ENCODE results near the gene OTOG. TPM values are rescaled to one million over a fixed set of nuclear protein-coding genes. Genes with fewer than 3 reads are reported as not detected.

OTOG gene
- total RNA-seq, 2 experiments from 2014 or later, result not detected

DNA sequence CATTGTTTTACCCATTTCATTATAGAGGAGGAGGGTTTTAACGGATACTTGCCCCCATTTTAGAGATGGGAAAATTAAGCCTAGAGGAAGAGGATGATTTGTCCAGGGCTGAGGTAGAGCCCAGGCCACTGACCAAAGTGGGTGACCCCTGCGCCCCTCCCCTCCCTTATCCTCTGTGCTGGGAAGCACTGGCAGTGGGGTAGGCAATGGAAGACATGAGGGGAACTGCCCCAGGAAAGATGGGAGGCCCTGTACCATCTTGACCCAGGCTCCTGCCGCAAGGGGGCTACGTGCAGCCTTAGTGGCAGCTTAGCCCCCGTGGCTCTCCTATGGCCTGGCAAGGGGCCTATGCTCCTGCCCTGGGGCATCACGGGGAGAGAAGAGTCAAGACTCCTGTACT lies 95.9 kb downstream of the OTOG start:
- POLR2A ChIA-PET, result no interaction called here
- CTCF ChIA-PET, result no interaction called here

DNA sequence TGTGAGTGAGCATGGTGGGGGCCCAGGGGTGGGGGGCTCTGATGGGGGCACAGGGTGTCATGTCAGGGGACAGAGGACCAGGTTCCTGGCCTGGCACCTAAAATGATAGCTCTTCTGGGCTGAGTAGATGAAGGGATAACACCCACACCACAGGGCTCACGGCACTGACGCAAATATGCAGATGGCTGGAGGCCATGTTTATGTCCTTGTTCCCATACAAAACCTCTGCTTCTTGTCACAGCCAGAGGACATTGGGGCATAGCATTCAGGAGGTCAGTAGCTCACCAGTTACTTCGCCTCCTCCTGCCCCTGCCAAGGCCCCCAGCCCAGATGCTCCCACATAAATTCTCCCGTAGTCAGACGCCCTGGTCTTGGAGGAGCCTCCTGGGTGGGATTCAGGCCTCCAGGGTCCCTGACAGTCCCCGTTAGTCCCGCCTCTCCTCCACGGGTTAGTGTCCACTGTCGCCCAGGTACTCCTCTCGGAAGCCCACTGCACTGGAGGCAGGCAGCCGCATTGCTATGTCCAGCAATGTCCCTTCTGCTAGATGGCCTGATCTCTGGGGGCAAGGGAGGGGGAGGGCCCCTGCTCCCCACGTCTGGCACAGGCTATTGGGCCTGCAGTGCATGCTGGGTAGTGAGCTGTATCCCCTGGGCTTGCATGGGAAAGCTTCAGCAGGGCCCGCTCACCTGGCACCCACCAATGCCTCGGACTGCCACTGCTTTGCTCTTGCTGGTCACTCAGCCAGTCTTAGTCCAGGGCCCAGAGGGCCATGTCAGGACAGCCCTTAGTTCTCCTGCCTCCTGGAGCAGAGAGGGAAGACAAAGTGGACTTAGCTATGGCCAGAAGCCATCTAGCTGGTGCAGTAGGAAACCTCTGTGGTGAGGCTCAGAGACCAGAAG lies 96.7 kb downstream of the OTOG start:
- Mint-ChIP-seq H3K27ac (no peak overlapping the region), H3K4me3 (no peak overlapping the region), H3K4me1 (ENCODE audit: low read depth) (no peaks in the 10 kb centered on the region), H3K27me3 (peaks cover 4% of the 10 kb centered on the region), H3K36me3 (ENCODE audit: low read depth) (no peaks in the 10 kb centered on the region), H3K9me3 (peaks cover under 1% of the 10 kb centered on the region)
- DNase-seq (no peak), ATAC-seq (no peak)
- POLR2A ChIA-PET, result no interaction called here
- intact Hi-C loops (cut with micrococcal nuclease), result no loop called here
- CTCF ChIA-PET, result no interaction called here
- TF ChIP-seq, protein P1, sequence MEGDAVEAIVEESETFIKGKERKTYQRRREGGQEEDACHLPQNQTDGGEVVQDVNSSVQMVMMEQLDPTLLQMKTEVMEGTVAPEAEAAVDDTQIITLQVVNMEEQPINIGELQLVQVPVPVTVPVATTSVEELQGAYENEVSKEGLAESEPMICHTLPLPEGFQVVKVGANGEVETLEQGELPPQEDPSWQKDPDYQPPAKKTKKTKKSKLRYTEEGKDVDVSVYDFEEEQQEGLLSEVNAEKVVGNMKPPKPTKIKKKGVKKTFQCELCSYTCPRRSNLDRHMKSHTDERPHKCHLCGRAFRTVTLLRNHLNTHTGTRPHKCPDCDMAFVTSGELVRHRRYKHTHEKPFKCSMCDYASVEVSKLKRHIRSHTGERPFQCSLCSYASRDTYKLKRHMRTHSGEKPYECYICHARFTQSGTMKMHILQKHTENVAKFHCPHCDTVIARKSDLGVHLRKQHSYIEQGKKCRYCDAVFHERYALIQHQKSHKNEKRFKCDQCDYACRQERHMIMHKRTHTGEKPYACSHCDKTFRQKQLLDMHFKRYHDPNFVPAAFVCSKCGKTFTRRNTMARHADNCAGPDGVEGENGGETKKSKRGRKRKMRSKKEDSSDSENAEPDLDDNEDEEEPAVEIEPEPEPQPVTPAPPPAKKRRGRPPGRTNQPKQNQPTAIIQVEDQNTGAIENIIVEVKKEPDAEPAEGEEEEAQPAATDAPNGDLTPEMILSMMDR (IDR thresholded peaks at IDR 0.05), result no peak

More for the DNA sequence above, 95.9 kb downstream of the OTOG start:
- no peak for DNase-seq
- no peaks in the 10 kb centered on the region for H3K9me3 Mint-ChIP-seq
- TF ChIP-seq, protein P1 (IDR thresholded peaks at IDR 0.05), result no peak
- intact Hi-C loops (cut with micrococcal nuclease), result no loop called here
- no peaks in the 10 kb centered on the region for H3K4me1 Mint-ChIP-seq (ENCODE audit: low read depth)
- H3K27ac Mint-ChIP-seq, result no peak overlapping the region
- H3K27me3 Mint-ChIP-seq, result no peaks in the 10 kb centered on the region
- H3K36me3 Mint-ChIP-seq (ENCODE audit: low read depth), result no peaks in the 10 kb centered on the region
- no peak for ATAC-seq
- H3K4me3 Mint-ChIP-seq, result no peak overlapping the region

DNA sequence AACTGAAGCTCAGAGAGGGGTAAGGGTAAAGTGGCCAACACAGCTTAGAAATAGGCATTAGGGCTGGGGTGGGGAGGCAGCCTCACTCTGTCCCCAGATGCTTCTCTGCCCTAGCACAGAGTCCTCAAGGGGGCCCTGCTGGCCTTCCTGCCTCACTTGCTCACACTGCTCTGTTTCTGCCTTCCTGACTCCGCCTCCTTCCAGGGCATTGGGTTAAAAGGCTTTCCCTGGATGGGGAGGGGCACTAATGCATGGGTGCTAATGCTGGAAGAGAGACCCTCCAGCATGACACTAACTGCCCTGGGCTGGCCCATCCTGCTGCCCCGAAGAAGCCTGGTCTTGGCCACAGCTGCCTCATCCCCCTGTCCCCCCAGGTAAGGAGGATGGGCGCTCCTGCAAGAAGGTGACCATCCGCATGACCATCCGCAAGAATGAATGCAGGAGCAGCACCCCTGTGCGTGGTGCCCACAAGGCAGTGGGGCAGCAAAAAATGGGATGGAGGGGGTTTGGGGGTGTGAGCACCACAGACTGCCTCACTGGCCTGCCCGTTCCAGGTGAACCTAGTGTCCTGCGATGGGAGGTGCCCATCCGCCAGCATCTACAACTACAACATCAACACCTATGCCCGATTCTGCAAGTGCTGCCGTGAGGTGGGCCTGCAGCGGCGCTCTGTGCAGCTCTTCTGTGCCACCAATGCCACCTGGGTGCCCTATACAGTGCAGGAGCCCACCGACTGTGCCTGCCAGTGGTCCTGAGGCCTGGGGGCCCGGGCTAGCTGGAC lies 98.3 kb downstream of the OTOG start:
- no peaks in the 10 kb centered on the region for H3K4me1 Mint-ChIP-seq (ENCODE audit: low read depth)
- TF ChIP-seq, protein P1 (IDR thresholded peaks at IDR 0.05), result no peak
- peaks cover 2% of the 10 kb centered on the region for H3K9me3 Mint-ChIP-seq
- intact Hi-C loops (cut with micrococcal nuclease), result no loop called here
- H3K27me3 Mint-ChIP-seq, result peaks cover 16% of the 10 kb centered on the region
- H3K36me3 Mint-ChIP-seq (ENCODE audit: low read depth), result no peaks in the 10 kb centered on the region
- ATAC-seq (no peak), DNase-seq (no peak)
- ChIA-PET CTCF (no interaction called here), POLR2A (no interaction called here)
- H3K27ac Mint-ChIP-seq, result no peak overlapping the region
- H3K4me3 Mint-ChIP-seq, result no peak overlapping the region

DNA sequence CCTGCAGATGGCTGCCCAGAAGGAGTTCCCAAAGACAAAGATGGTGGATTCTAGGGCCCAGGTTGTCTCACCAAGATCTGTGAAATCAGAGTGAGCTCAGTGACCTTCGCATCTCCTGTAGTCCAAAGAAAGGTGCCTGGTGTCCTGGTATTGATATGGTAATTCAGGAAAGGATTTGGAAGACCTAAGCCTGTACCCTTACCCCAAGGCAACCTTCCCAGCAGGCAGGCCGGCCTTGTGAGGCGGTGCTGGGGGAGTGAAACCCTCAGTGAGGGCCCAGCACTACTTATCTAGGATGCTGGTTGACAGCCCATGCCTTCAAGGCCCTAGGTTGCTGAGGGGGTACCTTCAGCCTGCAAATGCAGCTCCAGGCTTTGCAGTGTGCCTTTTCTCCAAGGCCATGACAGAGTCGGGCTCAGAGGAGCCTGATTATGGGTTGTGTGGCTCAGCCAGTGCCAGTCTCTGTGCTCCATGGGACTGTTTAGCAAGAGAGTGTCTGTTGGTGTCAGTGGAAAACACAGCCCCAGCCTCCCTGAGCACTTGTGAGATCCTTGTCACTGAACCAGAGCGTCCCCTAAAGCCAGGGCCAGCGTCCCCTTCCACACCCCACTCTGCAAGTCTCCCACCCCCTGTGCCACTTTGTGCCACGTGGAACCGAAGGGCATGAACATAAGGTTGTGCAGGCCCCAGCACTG lies 99.5 kb downstream of the OTOG start:
- ATAC-seq (no peak), DNase-seq (no peak)
- intact Hi-C loops (cut with micrococcal nuclease), result no loop called here
- H3K4me3 Mint-ChIP-seq, result no peak overlapping the region
- peaks cover 2% of the 10 kb centered on the region for H3K9me3 Mint-ChIP-seq
- peaks cover 23% of the 10 kb centered on the region for H3K27me3 Mint-ChIP-seq
- ChIA-PET POLR2A (no interaction called here), CTCF (interaction anchor here (0.6 kb wide), 1 partner anchor 341 kb away, joined by 3 read pairs; no protein-coding TSS in a partner anchor)
- TF ChIP-seq, protein P1 (IDR thresholded peaks at IDR 0.05), result no peak
- H3K36me3 Mint-ChIP-seq (ENCODE audit: low read depth), result no peaks in the 10 kb centered on the region
- H3K27ac Mint-ChIP-seq, result no peak overlapping the region
- H3K4me1 Mint-ChIP-seq (ENCODE audit: low read depth), result no peaks in the 10 kb centered on the region
